Endothelial cell of umbilical vein (primary cell): ENCODE measurements around the gene CTDSP1.

Source experiments
- CTCF ChIP-seq, 2 donors: IDR thresholded peaks; 1 replicate in 1 of 2; 2 replicates in 1 of 2; pipeline ENCODE4 v1.5.1; 2011; ENCODE audit warnings: low read length in 2 of 2, mild to moderate bottlenecking in 2 of 2, moderate library complexity in 2 of 2, control low read depth in 1 of 2, inconsistent platforms in 1 of 2, low read depth in 1 of 2; ENCODE audit not compliant: insufficient read depth in 1 of 2; ENCODE audit errors: extremely low read depth in 1 of 2
- EZH2 ChIP-seq: IDR thresholded peaks from 2 replicates; pipeline ENCODE4 v1.6.1; 2012; ENCODE audit warnings: borderline replicate concordance, low read depth, mild to moderate bottlenecking, moderate library complexity, low read length, inconsistent platforms; ENCODE audit not compliant: severe bottlenecking
- FOS ChIP-seq: IDR thresholded peaks from 2 replicates; pipeline ENCODE4 v1.6.1; 2011; ENCODE audit warnings: mild to moderate bottlenecking, low read length, moderate library complexity, borderline replicate concordance; ENCODE audit not compliant: insufficient read depth
- JUN ChIP-seq: IDR thresholded peaks from 2 replicates; pipeline ENCODE4 v1.6.1; 2011; ENCODE audit warnings: borderline replicate concordance, low read depth; ENCODE audit not compliant: insufficient read length, insufficient read depth
- MYC ChIP-seq: IDR thresholded peaks from one replicate; pipeline ENCODE4 v1.6.1; 2011; ENCODE audit warnings: mild to moderate bottlenecking, low read depth, low read length
- POLR2A ChIP-seq: IDR thresholded peaks from 2 replicates; pipeline ENCODE4 v1.6.1; 2012; ENCODE audit warnings: low read depth, mild to moderate bottlenecking, control low read depth, low read length
- POLR2AphosphoS5 ChIP-seq: IDR thresholded peaks from 2 replicates; pipeline ENCODE4 v1.6.1; 2012; ENCODE audit warnings: low read depth, mild to moderate bottlenecking, control low read depth, low read length, moderate library complexity; ENCODE audit not compliant: insufficient read depth
- TF ChIP-seq, protein P1 (sequence below): IDR thresholded peaks from 2 replicates; pipeline ENCODE4 v1.6.1; 2011; ENCODE audit not compliant: insufficient read depth, insufficient read length

- TF ChIP-seq CTCF (IDR thresholded peaks at IDR 0.05; ENCODE audit: extremely low read depth in 1 of 2, insufficient read depth in 1 of 2, low read depth in 1 of 2, low read length in 2 of 2) (no peak), EZH2 (no peak), POLR2A (no peak), POLR2AphosphoS5 (no peak), MYC (no peak), JUN (no peak), FOS (no peak)
- TF ChIP-seq, protein P1, sequence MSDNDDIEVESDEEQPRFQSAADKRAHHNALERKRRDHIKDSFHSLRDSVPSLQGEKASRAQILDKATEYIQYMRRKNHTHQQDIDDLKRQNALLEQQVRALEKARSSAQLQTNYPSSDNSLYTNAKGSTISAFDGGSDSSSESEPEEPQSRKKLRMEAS, result no peak
Observed at GRCh38 chr2:218354850-218355443, 44.7 kb upstream of the CTDSP1 start.
